ENCODE results near the gene ADGRG6. TPM values are rescaled to one million over a fixed set of nuclear protein-coding genes. Genes with fewer than 3 reads are reported as not detected.
A peak's percentile ranks its signal among the peaks of the same experiment; 100 is the strongest.
"Not testable (repeated sequence)": the region's sequence is repeated elsewhere in the genome, so short reads cannot be mapped to it uniquely, and the experiment has no call there.

The ADGRG6 gene
- total RNA-seq, 1 donor from 2014 or later, result 84.4 TPM

- ATAC-seq, result no peak
- DNase-seq (ENCODE audit: low spot score), result no peak
Measured at GRCh38 chr6:142400495-142400894, 98.7 kb downstream of the ADGRG6 start.

DNA sequence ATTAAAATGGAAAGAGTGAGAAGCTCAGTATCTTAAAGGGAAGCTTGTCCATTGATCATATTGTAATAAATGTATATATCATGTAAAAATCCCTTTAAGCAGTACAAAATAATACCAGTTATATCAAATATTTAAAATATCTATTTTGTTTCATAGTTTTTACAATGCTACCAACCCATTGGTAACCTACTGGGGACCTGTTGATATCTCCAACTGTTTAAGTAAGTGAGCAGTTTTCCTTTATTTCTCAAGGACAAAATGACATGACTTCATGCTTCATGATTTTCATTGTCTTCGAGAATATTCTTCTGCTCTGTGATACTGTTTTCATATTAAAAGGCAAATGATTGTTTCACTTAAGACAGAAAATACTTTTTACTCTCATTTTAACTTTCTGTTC, 100.0 kb downstream of the ADGRG6 start:
- no peak for ATAC-seq
- DNase-seq (ENCODE audit: low spot score), result no peak

GRCh38 chr6:142404751-142405150, 102.9 kb downstream of the ADGRG6 start:
- DNase-seq (ENCODE audit: low spot score) (no peak), ATAC-seq (peak; percentile 20)

DNA sequence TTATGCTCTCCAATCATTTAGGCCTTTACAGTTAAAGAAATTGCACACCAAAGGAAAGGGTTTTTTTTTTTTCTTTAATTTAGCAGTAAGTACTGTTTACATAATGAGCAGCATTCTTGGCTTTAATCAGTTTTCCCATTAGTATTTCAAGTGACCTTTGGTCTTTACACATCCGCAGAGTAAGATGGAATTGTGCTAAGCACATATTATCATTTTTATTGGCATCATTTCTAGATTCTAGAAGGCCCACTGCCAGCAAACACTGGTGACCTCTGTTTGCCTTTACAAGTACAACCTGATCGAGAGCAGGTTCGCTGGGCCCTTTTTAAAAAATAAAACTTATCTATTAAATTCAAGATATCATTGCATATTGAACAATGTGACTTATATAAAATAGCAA, 104.3 kb downstream of the ADGRG6 start:
- DNase-seq (ENCODE audit: low spot score) (peak; percentile 57), ATAC-seq (peak; percentile 92)

- DNase-seq (ENCODE audit: low spot score) (no peak), ATAC-seq (no peak)
Measured at GRCh38 chr6:142407685-142408273, 106.0 kb downstream of the ADGRG6 start.

DNA sequence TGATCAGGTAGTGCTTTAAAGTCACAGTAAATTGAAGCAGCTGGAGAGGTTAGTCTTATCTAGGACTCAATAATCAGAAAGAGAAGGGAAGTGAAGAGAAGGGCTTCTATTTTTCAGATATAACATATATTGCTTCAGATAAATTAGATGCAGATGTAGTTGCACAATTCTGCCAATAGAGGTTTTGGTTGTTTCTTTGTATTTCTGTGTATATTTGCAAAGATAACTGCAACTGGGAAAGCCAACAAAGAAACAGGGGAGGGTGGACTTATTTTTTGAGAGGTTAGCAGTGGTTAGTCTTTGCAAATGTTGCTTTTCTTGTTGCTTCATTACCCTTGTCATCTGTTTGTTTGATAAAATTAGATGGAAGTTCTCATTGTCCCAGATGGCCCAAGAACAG, 106.6 kb downstream of the ADGRG6 start:
- DNase-seq (ENCODE audit: low spot score) (no peak), ATAC-seq (no peak)

DNA sequence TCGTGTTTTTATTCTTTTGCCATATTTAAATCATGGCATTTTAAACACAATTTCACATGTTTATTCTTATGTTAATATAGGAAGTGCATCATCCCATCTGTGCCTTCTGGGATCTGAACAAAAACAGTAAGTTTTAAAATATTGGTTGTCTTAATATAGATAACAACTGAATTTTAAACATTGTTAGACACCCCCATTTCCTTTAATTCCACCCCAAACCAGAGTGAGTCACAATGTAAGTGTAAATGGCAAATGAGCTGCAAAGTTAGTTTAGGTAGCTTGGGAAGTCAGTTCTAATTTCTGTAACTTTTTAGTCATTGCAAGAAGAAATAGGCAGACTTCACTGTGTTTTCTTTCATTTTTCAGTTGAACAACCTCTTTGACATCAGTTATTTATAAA, 108.0 kb downstream of the ADGRG6 start:
- no peak for DNase-seq (ENCODE audit: low spot score)
- ATAC-seq, result no peak

- DNase-seq (ENCODE audit: low spot score) (no peak), ATAC-seq (no peak)
Measured at GRCh38 chr6:142411145-142411544, 109.3 kb downstream of the ADGRG6 start.

- ATAC-seq (no peak), DNase-seq (ENCODE audit: low spot score) (no peak)
Measured at GRCh38 chr6:142412241-142412640, 110.4 kb downstream of the ADGRG6 start.

DNA sequence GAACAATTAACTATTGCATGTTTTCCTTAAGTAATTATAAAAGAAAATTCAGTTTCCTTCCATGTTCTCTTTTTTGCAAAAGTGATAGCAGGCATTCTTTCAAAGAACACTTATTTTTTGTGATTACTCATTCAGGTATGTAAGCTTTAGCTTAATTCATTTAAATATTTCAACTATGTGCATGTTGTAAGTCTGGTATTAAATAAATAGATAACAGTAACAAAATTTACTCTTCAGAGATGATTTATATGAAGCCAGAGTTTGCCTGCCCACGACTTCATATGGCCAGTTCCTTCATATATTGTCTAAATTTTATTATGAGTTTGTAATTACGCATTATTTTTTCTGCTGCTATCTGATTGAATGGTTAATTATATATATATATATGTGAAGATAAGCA, 110.9 kb downstream of the ADGRG6 start:
- DNase-seq (ENCODE audit: low spot score), result no peak
- no peak for ATAC-seq

GRCh38 chr6:142413111-142413510, 111.3 kb downstream of the ADGRG6 start:
- DNase-seq (ENCODE audit: low spot score), result no peak
- no peak for ATAC-seq

DNA sequence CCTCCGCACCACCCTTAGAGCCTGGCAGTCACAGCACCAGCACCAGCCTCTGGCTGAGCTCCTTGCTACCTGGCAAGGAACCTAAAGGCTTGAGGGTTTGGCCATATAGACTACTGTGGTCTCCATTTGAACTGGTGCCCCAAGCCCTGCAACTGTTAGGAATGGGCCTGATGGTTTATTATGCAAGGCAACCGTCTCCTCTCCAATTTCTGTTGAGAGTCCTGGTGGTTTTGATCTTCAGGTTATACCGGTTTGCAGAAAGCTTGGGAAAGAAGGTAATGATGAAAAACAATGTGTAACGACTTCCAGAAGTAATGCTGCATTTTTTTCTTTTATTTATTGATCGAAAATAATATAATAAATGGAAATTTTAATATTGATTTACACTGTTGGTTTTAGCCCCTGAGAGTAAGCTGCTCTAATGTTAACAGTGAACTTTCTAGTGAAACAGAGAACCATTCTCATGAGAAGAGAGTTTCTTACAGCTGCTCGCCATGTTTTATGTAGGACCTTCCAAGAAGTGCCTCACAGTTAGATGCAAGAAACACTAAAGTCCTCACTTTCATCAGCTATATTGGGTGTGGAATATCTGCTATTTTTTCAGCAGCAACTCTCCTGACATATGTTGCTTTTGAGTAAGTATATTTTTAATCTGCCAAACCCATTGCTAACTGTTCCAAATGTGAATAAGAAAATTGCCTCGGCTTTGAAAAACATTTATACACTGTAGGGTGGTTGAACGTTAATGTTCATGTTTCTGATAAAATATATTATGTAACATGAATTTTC, 112.8 kb downstream of the ADGRG6 start:
- ATAC-seq (no peak), DNase-seq (ENCODE audit: low spot score) (no peak)

- DNase-seq (ENCODE audit: low spot score) (no peak), ATAC-seq (no peak)
Measured at GRCh38 chr6:142416179-142416578, 114.4 kb downstream of the ADGRG6 start.

- DNase-seq (ENCODE audit: low spot score) (no peak), ATAC-seq (no peak)
Measured at GRCh38 chr6:142416686-142417085, 114.9 kb downstream of the ADGRG6 start.

DNA sequence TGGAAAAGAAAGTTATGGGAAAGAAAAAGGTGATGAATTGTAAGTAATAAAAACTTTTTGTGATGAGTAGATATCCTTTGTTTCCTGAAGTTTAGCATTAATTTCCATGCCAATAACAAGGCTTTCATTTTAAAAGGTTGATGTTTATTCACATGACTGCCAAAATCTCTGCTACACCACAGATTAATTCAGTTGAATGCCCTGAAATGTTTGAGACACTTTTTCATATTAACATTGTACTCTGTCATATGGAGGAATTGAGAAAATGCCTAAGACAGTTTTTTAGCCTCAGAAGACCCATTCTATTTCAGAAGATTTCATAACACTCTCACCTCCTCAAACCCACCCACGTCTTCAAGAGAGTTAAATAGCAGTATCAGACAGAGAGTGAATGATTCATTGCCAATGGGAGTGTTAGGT, 115.5 kb downstream of the ADGRG6 start:
- DNase-seq (ENCODE audit: low spot score) (no peak), ATAC-seq (no peak)

DNA sequence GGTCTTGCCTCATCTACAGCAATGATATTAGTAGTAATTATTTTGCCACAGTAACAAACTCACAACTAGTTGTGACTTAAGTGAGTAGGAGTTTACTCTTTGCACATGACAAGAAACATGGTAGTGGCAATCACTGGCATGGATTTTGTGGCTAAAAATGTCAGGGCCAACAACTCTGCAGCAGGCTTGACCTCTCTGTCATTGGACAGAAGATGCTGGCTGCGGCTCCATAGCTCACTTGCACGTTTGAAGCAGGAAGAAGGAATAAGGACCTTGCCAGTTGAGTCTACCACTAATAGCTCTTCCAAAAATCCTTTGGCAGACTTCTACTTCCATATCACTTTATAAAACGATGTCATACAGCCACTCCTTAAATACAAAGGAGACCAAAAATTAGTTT, 117.3 kb downstream of the ADGRG6 start:
- no peak for ATAC-seq
- DNase-seq (ENCODE audit: low spot score), result no peak

DNA sequence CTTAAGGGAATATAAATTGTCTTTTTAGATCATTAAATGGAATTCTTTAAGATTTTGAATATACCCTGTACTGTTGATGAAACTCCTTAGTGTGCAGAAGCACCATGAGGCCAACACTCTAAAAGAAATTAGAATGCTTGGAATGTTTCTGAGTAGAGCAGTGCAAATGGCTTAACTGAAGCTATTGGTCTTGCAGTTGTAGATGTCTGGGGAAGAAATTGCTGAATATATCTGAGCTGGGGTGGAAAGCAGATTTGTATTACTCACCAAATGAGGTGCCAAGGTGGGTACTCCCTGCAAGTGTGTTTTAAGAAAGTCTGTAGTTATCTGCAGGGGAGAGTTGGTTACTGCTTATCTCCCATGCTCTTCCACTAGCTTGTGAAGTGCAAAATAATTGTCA, 119.0 kb downstream of the ADGRG6 start:
- ATAC-seq (no peak), DNase-seq (ENCODE audit: low spot score) (no peak)

DNA sequence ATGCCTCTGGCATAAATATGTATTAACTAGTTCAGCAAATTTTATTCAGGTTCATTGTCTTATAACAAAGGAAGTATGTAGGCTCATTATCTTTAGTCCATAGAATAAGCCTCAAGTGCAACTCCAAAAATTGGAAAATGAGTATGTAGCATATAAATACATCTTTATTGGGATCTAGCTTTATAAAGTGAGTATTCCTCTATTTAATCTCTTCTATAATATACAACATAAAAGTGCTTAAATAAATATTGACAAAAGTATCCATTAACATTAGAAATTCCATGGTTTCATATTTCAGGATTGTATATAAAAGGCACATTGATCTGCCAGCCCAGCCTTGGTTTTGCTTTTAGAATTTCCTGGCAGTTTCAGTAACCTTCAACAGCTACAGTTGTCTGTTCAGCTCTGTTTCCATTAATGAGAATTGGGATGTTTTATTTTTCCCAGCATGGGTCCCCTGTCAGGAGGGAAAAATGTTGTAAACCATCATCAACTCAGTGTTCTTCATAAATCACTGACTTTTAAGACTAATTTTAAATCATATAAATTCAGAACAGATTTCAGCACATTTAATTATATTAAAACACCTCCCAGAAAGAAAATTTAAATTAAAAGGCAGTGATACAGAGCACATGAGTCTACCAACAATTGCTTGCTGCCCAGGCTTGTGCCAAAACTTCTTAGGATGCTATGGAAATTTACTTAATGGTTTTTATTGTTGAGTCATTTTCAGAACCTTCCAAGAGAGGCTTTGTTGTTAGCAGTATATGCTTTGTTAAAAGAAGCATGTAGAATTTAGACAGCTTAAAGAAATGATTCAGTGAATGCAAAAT, 119.7 kb downstream of the ADGRG6 start:
- DNase-seq (ENCODE audit: low spot score), result no peak
- no peak for ATAC-seq

GRCh38 chr6:142426444-142427132, 124.8 kb downstream of the ADGRG6 start:
- ATAC-seq (peak; percentile 96), DNase-seq (ENCODE audit: low spot score) (peak; percentile 78)

- not testable (repeated sequence) for ATAC-seq; DNase-seq (ENCODE audit: low spot score)
Measured at GRCh38 chr6:142428468-142428867, 126.7 kb downstream of the ADGRG6 start.

DNA sequence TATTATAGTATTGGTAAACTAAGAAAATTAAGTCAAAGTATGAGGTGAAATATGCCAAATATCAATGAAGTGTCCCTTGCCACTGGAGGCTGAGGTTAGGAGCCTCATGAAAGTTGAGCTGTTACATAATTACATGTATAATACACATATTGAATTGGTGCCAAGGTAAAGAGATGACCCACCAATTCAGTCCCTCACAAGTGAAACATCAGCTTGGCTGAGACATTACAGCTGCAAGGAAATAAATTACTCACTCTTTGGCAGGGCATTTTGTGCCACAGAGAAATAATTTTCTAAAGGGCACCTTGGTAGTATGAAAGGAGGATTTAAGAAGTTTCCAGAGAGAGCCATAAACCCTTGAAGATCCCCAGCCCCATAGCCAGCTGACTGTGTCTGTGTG, 127.4 kb downstream of the ADGRG6 start:
- DNase-seq (ENCODE audit: low spot score) (no peak), ATAC-seq (no peak)

Data from left lobe of liver (tissue), 2 donors.